Measurements from ENCODE around the gene CDC42BPG.

The CDC42BPG gene

GRCh38 chr11:64790205-64791095 lies 54.0 kb downstream of the CDC42BPG start:
- no peak for DNase-seq (ENCODE audit: low read depth in 1 of 2, low spot score in 1 of 2)

GRCh38 chr11:64789331-64790204 lies 54.9 kb downstream of the CDC42BPG start:
- no peak for DNase-seq (ENCODE audit: low read depth in 1 of 2, low spot score in 1 of 2)

- DNase-seq (ENCODE audit: low read depth in 1 of 2, low spot score in 1 of 2), result no peak
Observed at GRCh38 chr11:64788321-64789215, 55.9 kb downstream of the CDC42BPG start.

- peak in 1 of 2 donors; percentile 37 for DNase-seq (ENCODE audit: low read depth in 1 of 2, low spot score in 1 of 2)
Observed at GRCh38 chr11:64787526-64788320, 56.7 kb downstream of the CDC42BPG start.

- DNase-seq (ENCODE audit: low read depth in 1 of 2, low spot score in 1 of 2), result no peak
Observed at GRCh38 chr11:64786308-64786707, 58.1 kb downstream of the CDC42BPG start.

GRCh38 chr11:64784813-64785581 lies 59.5 kb downstream of the CDC42BPG start:
- no peak for DNase-seq (ENCODE audit: low read depth in 1 of 2, low spot score in 1 of 2)

- peak; percentile 95 to 98 for DNase-seq (ENCODE audit: low read depth in 1 of 2, low spot score in 1 of 2)
Observed at GRCh38 chr11:64778473-64779298, 65.8 kb downstream of the CDC42BPG start, which contains the start of gene SF1. Gene SF1 (minus strand): TSS chr11:64778542. CDS start chr11:64778392, 150 bp downstream.

- no peak for DNase-seq (ENCODE audit: low read depth in 1 of 2, low spot score in 1 of 2)
Observed at GRCh38 chr11:64778223-64778472, 66.3 kb downstream of the CDC42BPG start.

GRCh38 chr11:64777449-64778222 lies 66.8 kb downstream of the CDC42BPG start:
- peak; percentile 57 to 78 for DNase-seq (ENCODE audit: low read depth in 1 of 2, low spot score in 1 of 2)

GRCh38 chr11:64776875-64777274 lies 67.6 kb downstream of the CDC42BPG start:
- DNase-seq (ENCODE audit: low read depth in 1 of 2, low spot score in 1 of 2), result no peak

GRCh38 chr11:64776425-64776824 lies 68.0 kb downstream of the CDC42BPG start:
- DNase-seq (ENCODE audit: low read depth in 1 of 2, low spot score in 1 of 2), result no peak

- DNase-seq (ENCODE audit: low read depth in 1 of 2, low spot score in 1 of 2), result no peak
Observed at GRCh38 chr11:64774144-64774543, 70.3 kb downstream of the CDC42BPG start.
